Endodermal cell (in vitro differentiated cells): ENCODE results near the gene SLC25A48. TPM values are rescaled to one million over a fixed set of nuclear protein-coding genes. Genes with fewer than 3 reads are reported as not detected.

Source experiments
- DNase-seq: peaks from one replicate; pipeline ENCODE4 v3.0.0-alpha.2; 2017
- H3K27ac ChIP-seq: 2 replicates; pipeline ENCODE4 v1.5.1; 2013; ENCODE audit warnings: mild to moderate bottlenecking, low read depth, low read length, moderate library complexity
- H3K27me3 ChIP-seq: 2 replicates; pipeline ENCODE4 v1.6.1; 2013; ENCODE audit warnings: mild to moderate bottlenecking, low read length, moderate library complexity; ENCODE audit not compliant: insufficient read depth, control insufficient read depth, poor library complexity, severe bottlenecking
- H3K36me3 ChIP-seq: 2 replicates; pipeline ENCODE4 v1.7.0; 2013; ENCODE audit warnings: mild to moderate bottlenecking, low read length, moderate library complexity; ENCODE audit not compliant: control insufficient read depth, insufficient read depth
- H3K4me1 ChIP-seq: one replicate; pipeline ENCODE4 v1.7.0; 2013; ENCODE audit warnings: low read length; ENCODE audit not compliant: control insufficient read depth, insufficient read depth
- H3K4me3 ChIP-seq: 2 replicates; pipeline ENCODE4 v1.5.1; 2013; ENCODE audit warnings: mild to moderate bottlenecking, low read length, moderate library complexity
- H3K9ac ChIP-seq: 2 replicates; pipeline ENCODE4 v1.6.1; 2013; ENCODE audit warnings: mild to moderate bottlenecking, low read length, moderate library complexity; ENCODE audit not compliant: poor library complexity, severe bottlenecking; ENCODE audit errors: extremely low read depth
- H3K9me3 ChIP-seq: 2 replicates; pipeline ENCODE4 v1.6.1; 2013; ENCODE audit warnings: mild to moderate bottlenecking, low read length, moderate library complexity; ENCODE audit not compliant: control insufficient read depth
- H3K27ac Mint-ChIP-seq: 2 replicates; pipeline ENCODE4 v1.8.0; 2020; ENCODE audit warnings: mixed read lengths
- H3K27me3 Mint-ChIP-seq: 2 replicates; pipeline ENCODE4 v1.8.0; 2021; ENCODE audit warnings: mild to moderate bottlenecking, mixed read lengths; ENCODE audit not compliant: insufficient read depth
- H3K36me3 Mint-ChIP-seq: 2 replicates; pipeline ENCODE4 v1.8.0; 2020; ENCODE audit warnings: low read depth, mixed read lengths
- H3K4me1 Mint-ChIP-seq: 2 replicates; pipeline ENCODE4 v1.8.0; 2020; ENCODE audit warnings: mixed read lengths
- H3K4me3 Mint-ChIP-seq: 2 replicates; pipeline ENCODE4 v1.8.0; 2020; ENCODE audit warnings: mild to moderate bottlenecking, moderate library complexity, mixed read lengths
- H3K9me3 Mint-ChIP-seq: 2 replicates; pipeline ENCODE4 v1.8.0; 2020; ENCODE audit warnings: mild to moderate bottlenecking, mixed read lengths
- CTCF ChIP-seq: fragments of 200-600 bp; sonication (generic); conservative IDR thresholded peaks from 2 replicates; pipeline ENCODE4 v1.5.0; 2021; ENCODE audit warnings: antibody characterized with exemption, mild to moderate bottlenecking
- WGBS, 2 experiments: methylation state at CpG; one replicate each; pipeline versions ENCODE4 v1.1.5 to v1.1.7; 2013; ENCODE audit warnings: missing lambda C conversion rate in 2 of 2, mixed read lengths in 1 of 2; ENCODE audit not compliant: insufficient coverage in 1 of 2, insufficient read length in 1 of 2; 5-methylcytosine and 5-hydroxymethylcytosine counted together
- total RNA-seq, 2 donors: library from RNA; stranded (reverse); fragmentation: NEBNext Ultra II Directional in 1 of 2; extraction: Animal tissue kit (Norgen Biotek cat#: 25700) in 1 of 2; gene quantifications; 2 replicates in 1 of 2; 3 replicates in 1 of 2; pipeline ENCODE4 v1.2.1, GENCODE V29; 2021

SLC25A48 gene
- total RNA-seq, 2 donors from 2014 or later: 2.5 to 5.9 TPM

GRCh38 chr5:135877570-135878155, 43.2 kb downstream of the SLC25A48 start:
- H3K9ac ChIP-seq: no peak overlapping the region
- Mint-ChIP-seq H3K27me3 (no peaks in the 10 kb centered on the region), H3K4me3 (no peak overlapping the region), H3K27ac (peak overlapping the region; percentile 10), H3K4me1 (peaks cover 30% of the 10 kb centered on the region), H3K9me3 (no peaks in the 10 kb centered on the region), H3K36me3 (no peaks in the 10 kb centered on the region)
- 47 to 78% methylated on average over 2 to 6 of the region's 6 CpGs for WGBS, 2 experiments
- H3K9me3 ChIP-seq: no peaks in the 10 kb centered on the region
- H3K4me1 ChIP-seq: peaks cover 17% of the 10 kb centered on the region
- H3K36me3 ChIP-seq: no peaks in the 10 kb centered on the region
- TF ChIP-seq CTCF: no peak
- no peak overlapping the region for H3K4me3 ChIP-seq
- peak; percentile 67 for DNase-seq
- H3K27ac ChIP-seq: no peak overlapping the region
- no peaks in the 10 kb centered on the region for H3K27me3 ChIP-seq

GRCh38 chr5:135878156-135878620, 43.7 kb downstream of the SLC25A48 start:
- Mint-ChIP-seq H3K36me3 (no peaks in the 10 kb centered on the region), H3K27ac (no peak overlapping the region), H3K4me1 (peaks cover 30% of the 10 kb centered on the region), H3K4me3 (no peak overlapping the region), H3K9me3 (no peaks in the 10 kb centered on the region), H3K27me3 (peaks cover 2% of the 10 kb centered on the region)
- Histone ChIP-seq H3K27ac (no peak overlapping the region), H3K9me3 (no peaks in the 10 kb centered on the region), H3K27me3 (no peaks in the 10 kb centered on the region), H3K4me1 (peaks cover 17% of the 10 kb centered on the region), H3K4me3 (no peak overlapping the region), H3K9ac (no peak overlapping the region), H3K36me3 (no peaks in the 10 kb centered on the region)
- 89% methylated on average over 4 of the region's 4 CpGs; no CpG with 5 or more reads in 1 of the 2 experiments for WGBS, 2 experiments
- TF ChIP-seq CTCF: no peak
- DNase-seq: no peak

GRCh38 chr5:135879591-135879990, 45.1 kb downstream of the SLC25A48 start:
- Histone ChIP-seq H3K4me1 (peaks cover 17% of the 10 kb centered on the region), H3K27ac (no peak overlapping the region), H3K9me3 (no peaks in the 10 kb centered on the region), H3K4me3 (no peak overlapping the region), H3K27me3 (no peaks in the 10 kb centered on the region), H3K9ac (no peak overlapping the region), H3K36me3 (no peaks in the 10 kb centered on the region)
- TF ChIP-seq CTCF: no peak
- 92 to 94% methylated on average over 3 of the region's 3 CpGs for WGBS, 2 experiments
- Mint-ChIP-seq H3K27ac (no peak overlapping the region), H3K9me3 (no peaks in the 10 kb centered on the region), H3K27me3 (peaks cover 6% of the 10 kb centered on the region), H3K4me3 (no peak overlapping the region), H3K4me1 (peaks cover 30% of the 10 kb centered on the region), H3K36me3 (no peaks in the 10 kb centered on the region)
- no peak for DNase-seq
